HG02610 (cell line): ENCODE results near the gene SHISAL2A.

Source experiments
- ATAC-seq: cut with Tn5 transposase; IDR thresholded peaks from one replicate; pipeline ENCODE4 v1.9.1; 2021; ENCODE audit warnings: mild to moderate bottlenecking, moderate library complexity; ENCODE audit not compliant: unreplicated experiment

SHISAL2A gene

GRCh38 chr1:52615489-52616042, 17.4 kb upstream of the SHISAL2A start:
- ATAC-seq, result no peak

GRCh38 chr1:52621950-52622349, 11.0 kb upstream of the SHISAL2A start:
- no peak for ATAC-seq

GRCh38 chr1:52623812-52624211, 9.2 kb upstream of the SHISAL2A start:
- ATAC-seq, result no peak

GRCh38 chr1:52627028-52627427, 5.9 kb upstream of the SHISAL2A start:
- no peak for ATAC-seq

- no peak for ATAC-seq
These were observed 4.2 kb upstream of the SHISAL2A start for GRCh38 chr1:52628614-52629324.

GRCh38 chr1:52629325-52629643, 3.7 kb upstream of the SHISAL2A start:
- ATAC-seq, result no peak

- no peak for ATAC-seq
These were observed 3.3 kb upstream of the SHISAL2A start for GRCh38 chr1:52629667-52630066.

GRCh38 chr1:52631759-52632331, 1.1 kb upstream of the SHISAL2A start:
- ATAC-seq, result no peak

- no peak for ATAC-seq
These were observed 355 bp downstream of the SHISAL2A start for GRCh38 chr1:52633291-52633754.

GRCh38 chr1:52634111-52634510, 1.1 kb downstream of the SHISAL2A start:
- ATAC-seq, result no peak

GRCh38 chr1:52635321-52636089, 2.5 kb downstream of the SHISAL2A start:
- ATAC-seq, result no peak

- peak; percentile 76 for ATAC-seq
These were observed 4.0 kb downstream of the SHISAL2A start for GRCh38 chr1:52636721-52637695.

- ATAC-seq, result no peak
These were observed 5.0 kb downstream of the SHISAL2A start for GRCh38 chr1:52637946-52638345.

- ATAC-seq, result no peak
These were observed 7.7 kb downstream of the SHISAL2A start for GRCh38 chr1:52640697-52641096.

- no peak for ATAC-seq
These were observed 8.3 kb downstream of the SHISAL2A start for GRCh38 chr1:52641307-52641706.

GRCh38 chr1:52645261-52645660, 12.3 kb downstream of the SHISAL2A start:
- no peak for ATAC-seq

- no peak for ATAC-seq
These were observed 18.9 kb downstream of the SHISAL2A start for GRCh38 chr1:52651904-52652303.

GRCh38 chr1:52653207-52653849, 20.4 kb downstream of the SHISAL2A start:
- ATAC-seq, result no peak

GRCh38 chr1:52654063-52654462, 21.1 kb downstream of the SHISAL2A start:
- ATAC-seq, result no peak

GRCh38 chr1:52657702-52658101, 24.7 kb downstream of the SHISAL2A start:
- ATAC-seq, result no peak
